Colonic mucosa (tissue), 4 donors: ENCODE data around the gene CNNM4. TPM values are rescaled to one million over a fixed set of nuclear protein-coding genes. Genes with fewer than 3 reads are reported as not detected.
A peak's percentile ranks its signal among the peaks of the same experiment; 100 is the strongest.

Source experiments
- DNase-seq: peaks from one replicate; pipeline ENCODE4 v3.0.0-alpha.2; 2020
- H3K27ac ChIP-seq: fragments of 200-600 bp; one replicate; pipeline ENCODE4 v1.8.0; 2021
- H3K27me3 ChIP-seq: fragments of 200-600 bp; one replicate; pipeline ENCODE4 v1.8.0; 2021
- H3K36me3 ChIP-seq: fragments of 200-600 bp; one replicate; pipeline ENCODE4 v1.8.0; 2021
- H3K4me1 ChIP-seq: fragments of 200-600 bp; one replicate; pipeline ENCODE4 v1.8.0; 2021; ENCODE audit warnings: mild to moderate bottlenecking
- H3K4me3 ChIP-seq: fragments of 200-600 bp; one replicate; pipeline ENCODE4 v1.8.0; 2021
- H3K9ac ChIP-seq, 2 donors: one replicate each; pipeline ENCODE4 v1.7.0; 2013; ENCODE audit warnings: control low read depth in 2 of 2, low read depth in 2 of 2, low read length in 2 of 2
- H3K9me3 ChIP-seq: fragments of 200-600 bp; one replicate; pipeline ENCODE4 v1.8.0; 2021
- CTCF ChIP-seq: fragments of 200-600 bp; IDR thresholded peaks from one replicate; pipeline ENCODE4 v1.8.0; 2022; ENCODE audit warnings: antibody characterized with exemption, mild to moderate bottlenecking
- intact Hi-C: fragments of 100-400 bp; cut with DNase I; formaldehyde crosslinking; loops from one replicate; pipeline ENCODE4 v1.14.1; 2022
- total RNA-seq, 2 donors: library from RNA; stranded (reverse); fragmentation: NEBNext Ultra II Directional in 1 of 2; extraction: Animal tissue kit (Norgen Biotek cat#: 25700) in 1 of 2; gene quantifications; one replicate each; pipeline ENCODE4 v1.2.1, GENCODE V29; 2021
- donor health status: healthy.
- donor health status: DM: no; HTN: no; CAD: no.
- donor health status: DM: no; HTN: no; CAD: no.

CNNM4 gene
- total RNA-seq, 2 donors from 2014 or later: 80.4 to 190 TPM

- no peak overlapping the region for H3K27ac ChIP-seq
- H3K4me1 ChIP-seq: peaks cover 7% of the 10 kb centered on the region
- intact Hi-C loops: no loop called here
- DNase-seq: no peak
- H3K9ac ChIP-seq: no peak overlapping the region
- no peaks in the 10 kb centered on the region for H3K27me3 ChIP-seq
- H3K9me3 ChIP-seq: no peaks in the 10 kb centered on the region
- H3K4me3 ChIP-seq: no peak overlapping the region
- H3K36me3 ChIP-seq: no peaks in the 10 kb centered on the region
- no peak for TF ChIP-seq CTCF
Measured at GRCh38 chr2:96837575-96837974, 76.9 kb downstream of the CNNM4 start.

GRCh38 chr2:96838345-96839292, 77.9 kb downstream of the CNNM4 start:
- intact Hi-C loops: no loop called here
- Histone ChIP-seq H3K27me3 (no peaks in the 10 kb centered on the region), H3K27ac (no peak overlapping the region), H3K4me1 (peaks cover 7% of the 10 kb centered on the region), H3K9me3 (no peaks in the 10 kb centered on the region), H3K4me3 (no peak overlapping the region), H3K36me3 (no peaks in the 10 kb centered on the region), H3K9ac (peak overlapping the region; percentile 16 to 19)
- no peak for DNase-seq
- TF ChIP-seq CTCF: no peak

- DNase-seq: peak; percentile 81
- H3K9ac ChIP-seq: peak overlapping the region; percentile 16 to 19
- H3K4me3 ChIP-seq: no peak overlapping the region
- intact Hi-C loops: no loop called here
- H3K36me3 ChIP-seq: no peaks in the 10 kb centered on the region
- peaks cover 7% of the 10 kb centered on the region for H3K4me1 ChIP-seq
- no peak overlapping the region for H3K27ac ChIP-seq
- H3K27me3 ChIP-seq: no peaks in the 10 kb centered on the region
- H3K9me3 ChIP-seq: no peaks in the 10 kb centered on the region
- TF ChIP-seq CTCF: no peak
Measured at GRCh38 chr2:96839293-96839874, 78.7 kb downstream of the CNNM4 start.

- Histone ChIP-seq H3K27ac (no peak overlapping the region), H3K27me3 (no peaks in the 10 kb centered on the region), H3K36me3 (no peaks in the 10 kb centered on the region), H3K4me1 (peaks cover 7% of the 10 kb centered on the region), H3K9ac (peak overlapping the region in 1 of 2 donors; percentile 16), H3K4me3 (no peak overlapping the region), H3K9me3 (no peaks in the 10 kb centered on the region)
- no peak for TF ChIP-seq CTCF
- intact Hi-C loops: no loop called here
- DNase-seq: no peak
Measured at GRCh38 chr2:96839875-96840850, 79.5 kb downstream of the CNNM4 start.
